CMK (cell line): ENCODE data around the gene ZNF566.
A peak's percentile ranks its signal among the peaks of the same experiment; 100 is the strongest.

Experiments
- DNase-seq: peaks from one replicate; pipeline ENCODE4 v3.0.0-alpha.2; 2010; ENCODE audit warnings: low read depth

Gene ZNF566

DNA sequence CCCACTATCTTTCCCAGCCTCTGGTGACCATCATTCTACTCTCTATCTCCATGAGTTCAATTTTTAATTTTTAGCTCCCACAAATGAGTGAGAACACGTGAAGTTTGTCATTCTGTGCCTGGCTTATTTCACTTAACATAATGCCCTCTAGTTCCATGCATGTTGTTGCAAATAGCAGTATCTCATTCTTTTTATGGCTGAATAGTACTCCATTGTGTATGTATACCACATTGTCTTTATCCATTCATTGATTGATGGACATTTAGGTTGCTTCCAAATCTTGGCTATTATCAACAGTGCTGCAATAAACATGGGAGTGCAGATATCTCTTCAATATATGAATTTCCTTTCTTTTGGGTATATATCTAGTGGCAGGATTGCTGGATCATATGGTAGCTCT is 48.0 kb downstream of the ZNF566 start:
- no peak for DNase-seq

DNA sequence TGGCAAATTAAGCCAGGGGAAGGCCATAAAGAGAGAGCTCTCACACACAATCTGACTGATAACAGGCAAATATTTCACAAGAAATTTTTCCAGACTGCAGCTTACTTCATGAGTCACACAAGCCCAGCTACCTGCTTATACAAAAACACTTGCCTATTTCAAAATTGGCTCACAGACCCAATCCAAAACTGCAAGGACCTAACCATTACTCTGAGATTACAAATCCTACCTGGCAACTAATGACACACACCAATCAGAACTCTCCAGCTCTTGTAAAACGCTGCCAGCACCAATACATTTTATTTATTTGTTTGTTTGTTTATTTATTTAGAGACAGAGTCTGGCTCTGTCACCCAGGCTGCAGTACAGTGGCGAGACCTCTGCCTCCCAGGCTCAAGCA is 52.8 kb downstream of the ZNF566 start:
- DNase-seq, result no peak

GRCh38 chr19:36423925-36424324 is 65.4 kb downstream of the ZNF566 start:
- no peak for DNase-seq

GRCh38 chr19:36421749-36422481 is 67.4 kb downstream of the ZNF566 start:
- DNase-seq, result no peak

GRCh38 chr19:36420961-36421748 is 68.2 kb downstream of the ZNF566 start:
- DNase-seq, result no peak

DNA sequence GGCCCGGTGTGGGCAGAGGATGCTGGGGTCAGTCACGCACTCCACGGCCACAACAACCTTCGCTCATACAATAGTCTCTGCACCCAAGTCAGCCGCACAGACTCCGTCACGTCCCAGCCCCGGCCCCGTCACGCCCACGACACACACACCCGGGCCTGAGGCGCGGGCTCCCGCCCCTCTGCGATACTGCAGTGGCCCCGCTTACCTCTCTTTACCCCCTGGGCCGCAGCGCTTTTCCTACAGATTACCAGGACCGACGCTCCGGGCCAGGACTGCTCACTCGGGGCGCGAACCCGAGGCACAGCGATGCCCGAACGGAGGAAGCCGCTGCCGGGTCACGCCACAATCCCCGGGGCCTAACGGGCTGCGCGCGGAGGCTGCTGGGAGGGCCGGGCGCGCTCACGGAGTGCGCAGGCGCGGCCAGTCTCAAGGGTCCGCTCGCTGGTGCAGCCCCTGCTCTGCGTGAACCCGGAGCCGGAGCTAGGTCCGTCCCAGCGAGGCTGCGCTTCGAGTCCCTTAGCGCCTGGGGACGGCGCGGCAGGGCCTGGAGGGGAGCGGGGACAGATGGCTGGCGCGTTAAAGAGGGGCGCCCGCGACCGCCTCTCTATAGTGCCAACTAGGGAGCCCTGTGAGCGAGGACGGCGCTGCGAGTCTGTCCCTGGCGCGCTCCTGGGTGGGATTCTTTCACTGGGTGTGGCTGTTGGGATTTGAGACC is 70.9 kb downstream of the ZNF566 start, which contains the start of gene ZFP82:
Gene ZFP82 (minus strand): TSS at position 358 of the 715 bp plus-strand sequence. CDS start 8,855 bp downstream, outside the sequence.
- peak; percentile 69 for DNase-seq

DNA sequence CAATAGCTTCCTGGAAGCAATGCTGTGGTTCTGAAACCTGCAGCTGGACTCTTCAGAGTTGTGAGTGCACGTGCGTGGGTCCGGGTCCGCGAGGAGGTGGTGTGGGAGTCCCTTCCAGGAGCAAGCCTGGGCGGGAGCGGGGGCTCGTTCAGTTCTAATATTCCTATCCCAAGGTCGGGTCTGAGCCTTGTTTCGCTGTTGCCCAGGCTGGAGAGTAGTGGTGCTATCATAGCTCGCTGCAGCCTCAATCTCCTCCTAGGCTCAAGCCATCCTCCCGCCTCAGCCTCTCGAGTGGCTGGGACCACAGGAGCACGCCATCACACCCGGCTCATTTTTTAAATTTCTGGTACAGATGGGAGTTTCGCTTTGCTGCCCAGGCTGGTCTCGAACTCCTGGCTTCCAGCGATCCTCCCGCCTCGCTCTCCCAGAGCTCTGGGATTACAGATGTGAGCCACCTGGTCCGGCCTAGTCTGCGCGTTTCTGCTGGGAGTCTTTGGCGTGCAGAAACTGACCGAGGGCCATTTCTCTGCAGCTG is 71.5 kb downstream of the ZNF566 start:
- no peak for DNase-seq

DNA sequence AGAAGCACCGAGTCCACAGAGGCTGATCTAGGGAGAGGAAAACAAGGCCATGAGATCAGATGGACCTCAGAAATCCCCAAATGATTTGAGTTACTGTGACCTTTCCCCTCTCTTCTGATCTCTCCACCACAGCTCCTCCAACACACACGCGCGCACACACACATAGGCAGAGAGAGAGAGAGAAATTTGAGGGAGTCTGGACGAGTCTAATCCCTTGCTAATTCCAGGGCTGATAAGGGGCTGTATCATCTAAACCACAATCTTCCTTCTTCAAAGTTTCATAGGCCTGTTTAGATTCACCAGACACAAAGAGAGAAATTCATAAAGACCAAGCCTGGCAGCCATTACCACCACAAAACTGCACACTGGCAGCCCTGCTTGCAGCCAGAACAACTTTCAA is 79.5 kb downstream of the ZNF566 start:
- DNase-seq, result no peak

DNA sequence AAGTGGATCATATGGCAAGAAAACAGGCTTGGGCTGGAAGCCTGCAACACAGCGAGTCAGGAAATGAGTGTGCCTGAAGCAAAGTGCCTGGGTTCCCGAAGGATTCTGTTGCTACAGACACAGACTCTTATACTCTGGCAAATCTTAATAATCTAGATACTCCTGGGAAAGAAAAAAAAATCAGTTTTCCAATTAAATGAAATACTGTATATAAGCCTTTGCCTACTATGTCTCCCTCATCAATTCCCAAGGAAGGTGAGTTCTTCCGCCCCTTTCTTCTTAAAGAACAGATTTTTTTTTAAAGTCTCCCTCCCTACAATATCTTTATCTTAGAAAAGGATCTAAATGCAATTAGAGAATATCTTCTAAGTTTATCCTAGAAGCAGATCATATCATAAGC is 81.3 kb downstream of the ZNF566 start:
- DNase-seq, result no peak

DNA sequence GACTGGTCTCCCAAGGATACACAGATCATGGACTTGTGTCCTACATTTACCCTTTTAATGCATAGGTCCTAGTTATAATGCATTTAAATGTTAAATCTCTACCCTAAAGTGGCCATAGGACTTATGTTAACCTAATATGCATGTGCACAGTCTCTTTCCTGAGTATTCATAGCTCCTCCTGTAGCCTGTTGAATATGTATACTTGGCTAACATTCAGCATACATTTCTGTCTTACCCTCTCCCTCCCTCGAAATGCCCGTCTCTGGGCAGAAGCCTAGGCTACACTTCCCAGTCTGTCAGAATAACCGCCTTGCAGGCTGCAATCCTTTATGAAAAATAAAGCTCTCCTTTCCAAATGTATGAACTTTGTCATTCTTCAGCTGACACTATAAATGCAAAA is 84.9 kb downstream of the ZNF566 start:
- DNase-seq, result no peak

GRCh38 chr19:36401475-36401874 is 87.9 kb downstream of the ZNF566 start:
- DNase-seq, result no peak

DNA sequence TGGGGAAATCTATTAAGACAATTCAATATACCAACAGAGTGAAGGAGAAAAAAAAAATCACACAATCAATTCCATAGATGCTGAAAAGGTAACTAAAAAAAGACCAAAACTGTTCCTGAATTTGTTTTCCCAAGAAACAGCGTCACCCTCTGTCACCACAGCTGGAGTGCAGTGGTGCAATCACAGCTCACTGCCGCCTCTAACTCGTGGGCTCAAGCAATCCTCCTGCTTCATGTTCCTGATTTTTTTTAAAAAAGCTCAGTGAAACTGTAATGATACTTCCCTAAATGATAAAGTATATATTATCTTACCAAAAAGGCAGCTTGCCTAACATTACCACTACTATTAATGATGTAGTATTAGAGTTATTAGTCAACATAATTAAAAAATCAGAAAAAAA is 90.8 kb downstream of the ZNF566 start:
- DNase-seq, result no peak
